Motor neuron (in vitro differentiated cells): ENCODE results near the gene TMEM247. TPM values are rescaled to one million over a fixed set of nuclear protein-coding genes. Genes with fewer than 3 reads are reported as not detected.

Experiments used
- total RNA-seq, 8 experiments: library from RNA; unstranded; fragments of 300-600 nt; gene quantifications; 2 replicates each; pipeline versions ENCODE4 v1.2.3 to v1.2.4, GENCODE V29; 2022

Gene TMEM247
- total RNA-seq, 8 experiments from 2014 or later: not detected

Other genes starting within 250 kb of the TMEM247 start
- gene EPAS1, start 182.2 kb upstream of the TMEM247 start, total RNA-seq: 1 to 10 TPM in 5 of 8 experiments, under 1 TPM in 3; 0.11 to 6.9 (median 1.7) TPM
- 100 to 1,000 TPM in 4 of 8 experiments, 10 to 100 TPM in 4; 23.7 to 196 (median 83.7) TPM for gene RHOQ, start 62.9 kb downstream of the TMEM247 start, total RNA-seq
- gene ATP6V1E2, start 63.0 kb downstream of the TMEM247 start, total RNA-seq: 10 to 100 TPM in 4 of 8 experiments, 1 to 10 TPM in 4; 3.6 to 13.0 (median 9.3) TPM
- gene PIGF, start 137.5 kb downstream of the TMEM247 start, total RNA-seq: 10 to 100 TPM; 20.1 to 37.7 (median 29.7) TPM
- gene CRIPT, start 137.7 kb downstream of the TMEM247 start, total RNA-seq: 10 to 100 TPM; 25.5 to 36.4 (median 27.5) TPM
- 10 to 100 TPM; 11.1 to 30.3 (median 16.6) TPM for gene SOCS5, start 219.7 kb downstream of the TMEM247 start, total RNA-seq